22Rv1 (cell line): ENCODE data around the gene PRR11.

Experiments used
- H3K27ac ChIP-seq: fragments of 450-650 bp; 2 replicates; pipeline ENCODE4 v1.5.1; 2017
- ZFX ChIP-seq: fragments of 450-650 bp; IDR thresholded peaks from 2 replicates; pipeline ENCODE4 v1.6.1; 2017; ENCODE audit warnings: antibody characterized with exemption, borderline replicate concordance
- TF ChIP-seq, protein P1 (sequence below): fragments of 450-650 bp; IDR thresholded peaks from 2 replicates; pipeline ENCODE4 v1.5.1; 2017; ENCODE audit warnings: mild to moderate bottlenecking

The PRR11 gene

DNA sequence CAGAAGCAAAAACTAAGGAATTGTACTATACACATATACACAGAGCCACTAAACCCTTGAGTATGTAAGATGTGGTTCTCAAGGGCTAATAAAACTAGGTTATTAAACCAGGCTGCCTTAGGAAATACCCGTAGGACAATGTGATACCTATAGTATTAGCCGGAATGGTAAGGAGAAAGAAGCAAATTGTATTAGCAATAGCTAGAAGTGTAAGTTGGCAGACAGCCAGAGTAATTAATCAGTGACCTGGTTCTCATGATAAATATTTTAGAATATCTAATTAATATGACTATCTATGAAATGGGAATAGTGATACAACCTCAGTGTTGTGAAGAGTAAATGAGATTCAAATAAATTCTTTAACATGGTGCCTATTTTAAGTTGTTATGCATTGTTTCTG is 83.4 kb downstream of the PRR11 start:
- TF ChIP-seq ZFX: no peak
- TF ChIP-seq, protein P1, sequence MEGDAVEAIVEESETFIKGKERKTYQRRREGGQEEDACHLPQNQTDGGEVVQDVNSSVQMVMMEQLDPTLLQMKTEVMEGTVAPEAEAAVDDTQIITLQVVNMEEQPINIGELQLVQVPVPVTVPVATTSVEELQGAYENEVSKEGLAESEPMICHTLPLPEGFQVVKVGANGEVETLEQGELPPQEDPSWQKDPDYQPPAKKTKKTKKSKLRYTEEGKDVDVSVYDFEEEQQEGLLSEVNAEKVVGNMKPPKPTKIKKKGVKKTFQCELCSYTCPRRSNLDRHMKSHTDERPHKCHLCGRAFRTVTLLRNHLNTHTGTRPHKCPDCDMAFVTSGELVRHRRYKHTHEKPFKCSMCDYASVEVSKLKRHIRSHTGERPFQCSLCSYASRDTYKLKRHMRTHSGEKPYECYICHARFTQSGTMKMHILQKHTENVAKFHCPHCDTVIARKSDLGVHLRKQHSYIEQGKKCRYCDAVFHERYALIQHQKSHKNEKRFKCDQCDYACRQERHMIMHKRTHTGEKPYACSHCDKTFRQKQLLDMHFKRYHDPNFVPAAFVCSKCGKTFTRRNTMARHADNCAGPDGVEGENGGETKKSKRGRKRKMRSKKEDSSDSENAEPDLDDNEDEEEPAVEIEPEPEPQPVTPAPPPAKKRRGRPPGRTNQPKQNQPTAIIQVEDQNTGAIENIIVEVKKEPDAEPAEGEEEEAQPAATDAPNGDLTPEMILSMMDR: no peak
- H3K27ac ChIP-seq: no peak overlapping the region

DNA sequence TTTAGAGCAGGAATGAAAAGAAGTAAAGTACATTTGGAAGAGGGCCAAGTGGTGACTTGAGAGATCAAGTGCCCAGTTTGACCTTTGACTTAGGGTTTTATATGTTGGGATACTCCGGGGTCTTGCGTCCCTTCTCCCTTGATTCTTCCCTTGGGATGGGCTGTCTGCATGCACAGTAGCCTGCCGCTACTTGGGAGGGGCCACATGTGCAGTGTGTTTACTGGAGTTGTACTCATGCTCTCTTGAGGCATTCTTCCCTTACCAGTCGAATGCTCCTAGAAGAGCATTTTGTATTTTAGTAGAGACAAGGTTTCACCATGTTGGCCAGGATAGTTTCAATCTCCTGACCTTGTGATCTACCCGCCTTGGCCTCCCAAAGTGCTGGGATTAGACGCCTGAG is 88.5 kb downstream of the PRR11 start:
- no peak overlapping the region for H3K27ac ChIP-seq
- no peak for TF ChIP-seq ZFX
- TF ChIP-seq, protein P1: no peak
